ENCODE data around the gene ILRUN. TPM values are rescaled to one million over a fixed set of nuclear protein-coding genes. Genes with fewer than 3 reads are reported as not detected.
"Not testable (repeated sequence)": the region's sequence is repeated elsewhere in the genome, so short reads cannot be mapped to it uniquely, and the experiment has no call there.

Gene ILRUN
- total RNA-seq, 1 donor from 2014 or later, result 64.4 TPM

- Mint-ChIP-seq H3K4me1 (ENCODE audit: low read depth) (peaks cover 69% of the 10 kb centered on the region), H3K27me3 (ENCODE audit: insufficient read depth) (no peaks in the 10 kb centered on the region), H3K9me3 (no peaks in the 10 kb centered on the region), H3K27ac (peak overlapping the region; percentile 97), H3K36me3 (ENCODE audit: low read depth) (peaks cover 8% of the 10 kb centered on the region), H3K4me3 (peak overlapping the region; percentile 68)
- no peak for DNase-seq (ENCODE audit: low spot score)
- intact Hi-C loops (cut with micrococcal nuclease), result no loop called here
Measured at GRCh38 chr6:34671367-34671766, 25.2 kb downstream of the ILRUN start.

- H3K27ac Mint-ChIP-seq; DNase-seq (ENCODE audit: low spot score); H3K4me3 Mint-ChIP-seq; H3K27me3 Mint-ChIP-seq (ENCODE audit: insufficient read depth); H3K9me3 Mint-ChIP-seq; intact Hi-C loops (cut with micrococcal nuclease): not testable (repeated sequence)
- H3K36me3 Mint-ChIP-seq (ENCODE audit: low read depth), result peaks cover 14% of the 10 kb centered on the region
- peaks cover 70% of the 10 kb centered on the region for H3K4me1 Mint-ChIP-seq (ENCODE audit: low read depth)
Measured at GRCh38 chr6:34668799-34669198, 27.8 kb downstream of the ILRUN start.

GRCh38 chr6:34667481-34668238, 28.9 kb downstream of the ILRUN start:
- Mint-ChIP-seq H3K27ac (no peak overlapping the region), H3K9me3 (peaks cover 8% of the 10 kb centered on the region), H3K27me3 (ENCODE audit: insufficient read depth) (no peaks in the 10 kb centered on the region), H3K4me3 (no peak overlapping the region), H3K36me3 (ENCODE audit: low read depth) (peaks cover 16% of the 10 kb centered on the region), H3K4me1 (ENCODE audit: low read depth) (peaks cover 63% of the 10 kb centered on the region)
- intact Hi-C loops (cut with micrococcal nuclease), result no loop called here
- no peak for DNase-seq (ENCODE audit: low spot score)

- DNase-seq (ENCODE audit: low spot score), result no peak
- Mint-ChIP-seq H3K27me3 (ENCODE audit: insufficient read depth) (no peaks in the 10 kb centered on the region), H3K27ac (peak overlapping the region; percentile 94), H3K9me3 (peaks cover 8% of the 10 kb centered on the region), H3K4me1 (ENCODE audit: low read depth) (peaks cover 43% of the 10 kb centered on the region), H3K4me3 (no peak overlapping the region), H3K36me3 (ENCODE audit: low read depth) (peaks cover 15% of the 10 kb centered on the region)
- intact Hi-C loops (cut with micrococcal nuclease), result no loop called here
Measured at GRCh38 chr6:34665019-34665418, 31.5 kb downstream of the ILRUN start.

- Mint-ChIP-seq H3K9me3 (peaks cover 8% of the 10 kb centered on the region), H3K4me3 (peak overlapping the region; percentile 54), H3K36me3 (ENCODE audit: low read depth) (peaks cover 13% of the 10 kb centered on the region), H3K27me3 (ENCODE audit: insufficient read depth) (no peaks in the 10 kb centered on the region), H3K4me1 (ENCODE audit: low read depth) (peaks cover 43% of the 10 kb centered on the region), H3K27ac (peak overlapping the region; percentile 94)
- DNase-seq (ENCODE audit: low spot score), result no peak
- intact Hi-C loops (cut with micrococcal nuclease), result no loop called here
Measured at GRCh38 chr6:34664256-34664971, 32.2 kb downstream of the ILRUN start.

GRCh38 chr6:34663831-34664255, 32.7 kb downstream of the ILRUN start:
- peak overlapping the region; percentile 80 for H3K27ac Mint-ChIP-seq
- peaks cover 43% of the 10 kb centered on the region for H3K4me1 Mint-ChIP-seq (ENCODE audit: low read depth)
- peaks cover 8% of the 10 kb centered on the region for H3K9me3 Mint-ChIP-seq
- peaks cover 13% of the 10 kb centered on the region for H3K36me3 Mint-ChIP-seq (ENCODE audit: low read depth)
- no peaks in the 10 kb centered on the region for H3K27me3 Mint-ChIP-seq (ENCODE audit: insufficient read depth)
- intact Hi-C loops (cut with micrococcal nuclease), result no loop called here
- DNase-seq (ENCODE audit: low spot score), result no peak
- H3K4me3 Mint-ChIP-seq, result peak overlapping the region; percentile 63

- peak overlapping the region; percentile 80 for H3K27ac Mint-ChIP-seq
- H3K27me3 Mint-ChIP-seq (ENCODE audit: insufficient read depth), result no peaks in the 10 kb centered on the region
- peak overlapping the region; percentile 63 for H3K4me3 Mint-ChIP-seq
- intact Hi-C loops (cut with micrococcal nuclease), result no loop called here
- peaks cover 42% of the 10 kb centered on the region for H3K4me1 Mint-ChIP-seq (ENCODE audit: low read depth)
- H3K9me3 Mint-ChIP-seq, result peaks cover 8% of the 10 kb centered on the region
- H3K36me3 Mint-ChIP-seq (ENCODE audit: low read depth), result peaks cover 13% of the 10 kb centered on the region
- DNase-seq (ENCODE audit: low spot score), result no peak
Measured at GRCh38 chr6:34663371-34663770, 33.2 kb downstream of the ILRUN start.

- DNase-seq (ENCODE audit: low spot score), result no peak
- peaks cover 42% of the 10 kb centered on the region for H3K4me1 Mint-ChIP-seq (ENCODE audit: low read depth)
- H3K27me3 Mint-ChIP-seq (ENCODE audit: insufficient read depth), result no peaks in the 10 kb centered on the region
- no peak overlapping the region for H3K27ac Mint-ChIP-seq
- H3K4me3 Mint-ChIP-seq, result no peak overlapping the region
- H3K36me3 Mint-ChIP-seq (ENCODE audit: low read depth), result peaks cover 10% of the 10 kb centered on the region
- peaks cover 8% of the 10 kb centered on the region for H3K9me3 Mint-ChIP-seq
- intact Hi-C loops (cut with micrococcal nuclease), result no loop called here
Measured at GRCh38 chr6:34661357-34661756, 35.2 kb downstream of the ILRUN start.

- no peak overlapping the region for H3K4me3 Mint-ChIP-seq
- H3K27me3 Mint-ChIP-seq (ENCODE audit: insufficient read depth), result no peaks in the 10 kb centered on the region
- intact Hi-C loops (cut with micrococcal nuclease), result loop anchor here (5.0 kb wide), 1 partner anchor 229 kb away; the partner anchor contains the start of genes ANKS1A and TAF11
- no peak for DNase-seq (ENCODE audit: low spot score)
- H3K9me3 Mint-ChIP-seq, result peaks cover 2% of the 10 kb centered on the region
- no peak overlapping the region for H3K27ac Mint-ChIP-seq
- H3K36me3 Mint-ChIP-seq (ENCODE audit: low read depth), result peaks cover 9% of the 10 kb centered on the region
- peaks cover 45% of the 10 kb centered on the region for H3K4me1 Mint-ChIP-seq (ENCODE audit: low read depth)
Measured at GRCh38 chr6:34658605-34659265, 37.8 kb downstream of the ILRUN start.

GRCh38 chr6:34657979-34658480, 38.5 kb downstream of the ILRUN start:
- H3K27ac Mint-ChIP-seq, result peak overlapping the region; percentile 97
- not testable (repeated sequence) for H3K9me3 Mint-ChIP-seq; H3K36me3 Mint-ChIP-seq (ENCODE audit: low read depth); H3K4me3 Mint-ChIP-seq; H3K27me3 Mint-ChIP-seq (ENCODE audit: insufficient read depth); DNase-seq (ENCODE audit: low spot score)
- H3K4me1 Mint-ChIP-seq (ENCODE audit: low read depth), result peaks cover 41% of the 10 kb centered on the region
- intact Hi-C loops (cut with micrococcal nuclease), result loop anchor here (2.0 to 5.0 kb wide), 2 partner anchors 19 to 229 kb away; partner anchors contain the start of genes ANKS1A and TAF11

GRCh38 chr6:34657307-34657978, 39.1 kb downstream of the ILRUN start:
- intact Hi-C loops (cut with micrococcal nuclease), result loop anchor here (2.0 to 5.0 kb wide), 2 partner anchors 19 to 230 kb away; partner anchors contain the start of genes ANKS1A and TAF11
- peaks cover 41% of the 10 kb centered on the region for H3K4me1 Mint-ChIP-seq (ENCODE audit: low read depth)
- DNase-seq (ENCODE audit: low spot score), result no peak
- peak overlapping the region; percentile 79 for H3K4me3 Mint-ChIP-seq
- no peaks in the 10 kb centered on the region for H3K9me3 Mint-ChIP-seq
- peaks cover 10% of the 10 kb centered on the region for H3K36me3 Mint-ChIP-seq (ENCODE audit: low read depth)
- H3K27me3 Mint-ChIP-seq (ENCODE audit: insufficient read depth), result no peaks in the 10 kb centered on the region
- peak overlapping the region; percentile 97 for H3K27ac Mint-ChIP-seq

- intact Hi-C loops (cut with micrococcal nuclease), result loop anchor here (2.0 to 5.0 kb wide), 2 partner anchors 18 to 230 kb away; partner anchors contain the start of genes ANKS1A and TAF11
- peaks cover 12% of the 10 kb centered on the region for H3K36me3 Mint-ChIP-seq (ENCODE audit: low read depth)
- peaks cover 41% of the 10 kb centered on the region for H3K4me1 Mint-ChIP-seq (ENCODE audit: low read depth)
- no peaks in the 10 kb centered on the region for H3K9me3 Mint-ChIP-seq
- H3K4me3 Mint-ChIP-seq, result peak overlapping the region; percentile 79
- DNase-seq (ENCODE audit: low spot score), result no peak
- H3K27ac Mint-ChIP-seq, result peak overlapping the region; percentile 97
- no peaks in the 10 kb centered on the region for H3K27me3 Mint-ChIP-seq (ENCODE audit: insufficient read depth)
Measured at GRCh38 chr6:34657037-34657306, 39.6 kb downstream of the ILRUN start.
